H1 (cell line): ENCODE measurements around the gene MYO16. TPM values are rescaled to one million over a fixed set of nuclear protein-coding genes. Genes with fewer than 3 reads are reported as not detected.

ENCODE experiments used
- CTCF ChIA-PET: fragments of 300-600 bp; sonication (Branson Sonifier 250); formaldehyde crosslinking; loops from one replicate; lab custom pipeline; 2021; ENCODE audit not compliant: partially characterized antibody; lab: Charles Lee
- POLR2A ChIA-PET: fragments of 300-600 bp; sonication (Branson Sonifier 250); formaldehyde crosslinking; loops from one replicate; lab custom pipeline; 2021; ENCODE audit warnings: inconsistent platforms; ENCODE audit not compliant: partially characterized antibody; lab: Charles Lee
- DNase-seq, 2 experiments: peaks; one replicate each; pipeline versions ENCODE4 v3.0.0 to v3.0.0-alpha.2; 2010 to 2022; ENCODE audit warnings: low spot score in 2 of 2, low read depth in 1 of 2, mixed read lengths in 1 of 2
- FAIRE-seq: peaks from 2 replicates; lab custom pipeline; 2011; peaks lifted over from hg19 to GRCh38; lab: Jason Lieb, UNC
- H2AFZ ChIP-seq: 2 replicates; pipeline ENCODE4 v1.8.1; 2012; ENCODE audit warnings: low read length, inconsistent platforms
- H2AK5ac ChIP-seq: 2 replicates; pipeline ENCODE4 v1.6.1; 2013; ENCODE audit warnings: low read depth, low read length
- H2BK120ac ChIP-seq: replicated peaks from 2 replicates; pipeline ENCODE3; 2013; ENCODE audit warnings: low read depth, low read length, inconsistent platforms
- H2BK12ac ChIP-seq: 2 replicates; pipeline ENCODE4 v1.6.1; 2013; ENCODE audit warnings: low read depth, low read length
- H2BK15ac ChIP-seq: 2 replicates; pipeline ENCODE4 v1.6.1; 2013; ENCODE audit warnings: low read length
- H2BK20ac ChIP-seq: 2 replicates; pipeline ENCODE4 v1.6.1; 2013; ENCODE audit warnings: low read length
- H2BK5ac ChIP-seq: 2 replicates; pipeline ENCODE4 v1.6.1; 2013; ENCODE audit warnings: low read depth, low read length
- H3K14ac ChIP-seq: 2 replicates; pipeline ENCODE4 v1.6.1; 2013; ENCODE audit warnings: inconsistent platforms; ENCODE audit not compliant: insufficient read length
- H3K18ac ChIP-seq: 2 replicates; pipeline ENCODE4 v1.6.1; 2013; ENCODE audit warnings: low read length; ENCODE audit errors: extremely low read depth
- H3K23ac ChIP-seq: 2 replicates; pipeline ENCODE4 v1.6.1; 2013; ENCODE audit warnings: inconsistent platforms; ENCODE audit not compliant: insufficient read length
- H3K23me2 ChIP-seq: 2 replicates; pipeline ENCODE4 v1.6.1; 2013; ENCODE audit warnings: low read depth, low read length
- H3K27ac ChIP-seq: 2 replicates; pipeline ENCODE4 v1.6.1; 2011; ENCODE audit warnings: low read depth, low read length, inconsistent platforms
- H3K27me3 ChIP-seq, 4 experiments: replicated peaks in 1 of 4; 1 replicate in 1 of 4; 2 replicates in 3 of 4; pipeline versions ENCODE4 v1.6.1 to v1.8.1; 2011 to 2013; ENCODE audit warnings: low read length in 3 of 4, mild to moderate bottlenecking in 3 of 4, inconsistent platforms in 2 of 4, mixed read lengths in 2 of 4, moderate library complexity in 1 of 4; ENCODE audit not compliant: control insufficient read depth in 3 of 4, insufficient read depth in 3 of 4; ENCODE audit errors: extremely low read depth in 1 of 4
- H3K36me3 ChIP-seq, 4 experiments: 2 replicates each; pipeline versions ENCODE4 v1.6.1 to v1.8.1; 2011 to 2013; ENCODE audit warnings: mild to moderate bottlenecking in 4 of 4, low read length in 3 of 4, moderate library complexity in 2 of 4, control low read depth in 1 of 4, inconsistent platforms in 1 of 4; ENCODE audit not compliant: insufficient read depth in 4 of 4, control insufficient read depth in 2 of 4
- H3K4ac ChIP-seq: replicated peaks from 2 replicates; pipeline ENCODE3; 2013; ENCODE audit warnings: low read length, low read depth, mixed read lengths, inconsistent platforms; ENCODE audit not compliant: insufficient read length
- H3K4me1 ChIP-seq, 4 experiments: replicated peaks in 1 of 4; 1 replicate in 1 of 4; 2 replicates in 3 of 4; pipeline versions ENCODE4 v1.6.1 to v1.8.1; 2011 to 2013; ENCODE audit warnings: low read length in 3 of 4, inconsistent platforms in 2 of 4, mixed read lengths in 1 of 4; ENCODE audit not compliant: insufficient read depth in 4 of 4, control insufficient read depth in 3 of 4
- H3K4me2 ChIP-seq, 2 experiments: 2 replicates each; pipeline versions ENCODE4 v1.6.1 to v1.8.1; 2011 to 2013; ENCODE audit warnings: low read depth in 2 of 2, low read length in 2 of 2, control low read depth in 1 of 2, inconsistent platforms in 1 of 2, mild to moderate bottlenecking in 1 of 2; ENCODE audit not compliant: insufficient read depth in 1 of 2
- H3K4me3 ChIP-seq, 4 experiments: fragments of 200-600, 300-600 bp in 1 of 4; sonication (generic), shearing (Covaris generic), sonication (Bioruptor Twin) in 1 of 4; 2 replicates each; pipeline versions ENCODE4 v1.5.1 to v1.8.1; 2011 to 2016; ENCODE audit warnings: low read length in 4 of 4, low read depth in 3 of 4, control low read depth in 2 of 4, inconsistent platforms in 2 of 4, mild to moderate bottlenecking in 2 of 4, mixed read lengths in 1 of 4, moderate library complexity in 1 of 4; ENCODE audit not compliant: insufficient read depth in 2 of 4; ENCODE audit errors: extremely low read depth in 1 of 4
- H3K56ac ChIP-seq: replicated peaks from 2 replicates; pipeline ENCODE3; 2013; ENCODE audit warnings: low read depth, mild to moderate bottlenecking, mixed read lengths, low read length, inconsistent platforms; ENCODE audit not compliant: insufficient read length
- H3K79me1 ChIP-seq: 2 replicates; pipeline ENCODE4 v1.6.1; 2013; ENCODE audit warnings: low read depth, low read length, control low read depth
- H3K79me2 ChIP-seq, 2 experiments: 2 replicates each; pipeline versions ENCODE4 v1.6.1 to v1.8.1; 2012 to 2013; ENCODE audit warnings: low read length in 2 of 2, mild to moderate bottlenecking in 2 of 2, inconsistent platforms in 1 of 2; ENCODE audit not compliant: insufficient read depth in 2 of 2, control insufficient read depth in 1 of 2
- H3K9ac ChIP-seq, 4 experiments: replicated peaks in 1 of 4; 1 replicate in 1 of 4; 2 replicates in 3 of 4; pipeline versions ENCODE4 v1.6.1 to v1.8.1; 2011 to 2013; ENCODE audit warnings: low read depth in 3 of 4, low read length in 3 of 4, control low read depth in 2 of 4, mild to moderate bottlenecking in 2 of 4, moderate library complexity in 2 of 4, inconsistent platforms in 1 of 4; ENCODE audit errors: extremely low read depth in 1 of 4
- H3K9me3 ChIP-seq, 2 experiments: 2 replicates each; pipeline versions ENCODE4 v1.6.1 to v1.8.1; 2012 to 2013; ENCODE audit warnings: mild to moderate bottlenecking in 2 of 2, moderate library complexity in 2 of 2, control low read depth in 1 of 2, inconsistent platforms in 1 of 2, low read depth in 1 of 2, low read length in 1 of 2, mixed read lengths in 1 of 2; ENCODE audit not compliant: insufficient read depth in 2 of 2
- H4K20me1 ChIP-seq, 2 experiments: replicated peaks in 1 of 2; 2 replicates each; pipeline versions ENCODE3 to v1.8.1; 2011 to 2013; ENCODE audit warnings: inconsistent platforms in 2 of 2, low read length in 2 of 2, mild to moderate bottlenecking in 1 of 2; ENCODE audit not compliant: insufficient read depth in 2 of 2, control insufficient read depth in 1 of 2
- H4K5ac ChIP-seq: 2 replicates; pipeline ENCODE4 v1.6.1; 2013; ENCODE audit warnings: low read length, low read depth, mixed read lengths, inconsistent platforms; ENCODE audit not compliant: insufficient read length
- H4K8ac ChIP-seq: 2 replicates; pipeline ENCODE4 v1.8.0; 2013; ENCODE audit warnings: mild to moderate bottlenecking, moderate library complexity, low read length, inconsistent platforms; ENCODE audit not compliant: insufficient read depth; ENCODE audit errors: extremely low read depth
- H4K91ac ChIP-seq: replicated peaks from 2 replicates; pipeline ENCODE3; 2013; ENCODE audit warnings: low read length, mixed read lengths, inconsistent platforms; ENCODE audit not compliant: insufficient read length
- BACH1 ChIP-seq: IDR thresholded peaks from 2 replicates; pipeline ENCODE4 v1.6.1; 2012; ENCODE audit warnings: low read length, improper control_type of control experiment
- CHD1 ChIP-seq: IDR thresholded peaks from 2 replicates; pipeline ENCODE4 v1.6.1; 2012; ENCODE audit warnings: low read depth, low read length, improper control_type of control experiment
- CTBP2 ChIP-seq: IDR thresholded peaks from 2 replicates; pipeline ENCODE4 v1.7.0; 2011; ENCODE audit warnings: borderline replicate concordance, mild to moderate bottlenecking, moderate library complexity, mixed read lengths, low read length; ENCODE audit not compliant: insufficient read depth, insufficient read length
- JUND ChIP-seq: IDR thresholded peaks from 2 replicates; pipeline ENCODE4 v1.6.1; 2011; ENCODE audit warnings: mild to moderate bottlenecking, improper control_type of control experiment, low read length
- RXRA ChIP-seq: IDR thresholded peaks from 2 replicates; pipeline ENCODE4 v1.6.1; 2011; ENCODE audit warnings: low read depth, mild to moderate bottlenecking, low read length, moderate library complexity; ENCODE audit not compliant: insufficient read depth
- SIN3A ChIP-seq, 2 experiments: IDR thresholded peaks in 1 of 2; conservative IDR thresholded peaks in 1 of 2; 2 replicates each; pipeline ENCODE4 v1.6.1; 2011 to 2012; ENCODE audit warnings: low read length in 2 of 2, improper control_type of control experiment in 1 of 2, low read depth in 1 of 2, mild to moderate bottlenecking in 1 of 2
- SIRT6 ChIP-seq: IDR thresholded peaks from one replicate; pipeline ENCODE4 v1.7.1; 2012; ENCODE audit warnings: low read length, inconsistent platforms
- SP2 ChIP-seq: IDR thresholded peaks from 2 replicates; pipeline ENCODE4 v1.6.1; 2012; ENCODE audit warnings: mild to moderate bottlenecking, low read length, inconsistent platforms
- SP4 ChIP-seq: IDR thresholded peaks from 2 replicates; pipeline ENCODE4 v1.6.1; 2012; ENCODE audit warnings: low read length, inconsistent platforms
- SRF ChIP-seq: IDR thresholded peaks from 2 replicates; pipeline ENCODE4 v1.6.1; 2011; ENCODE audit warnings: mild to moderate bottlenecking, low read depth, low read length, moderate library complexity
- SUZ12 ChIP-seq: fragments of 200-600 bp; sonication (generic); IDR thresholded peaks from 2 replicates; pipeline ENCODE4 v1.6.1; 2012; ENCODE audit warnings: mild to moderate bottlenecking, inconsistent platforms, low read length, moderate library complexity, mixed read lengths
- TAF1 ChIP-seq: IDR thresholded peaks from 2 replicates; pipeline ENCODE4 v1.6.1; 2011; ENCODE audit warnings: mild to moderate bottlenecking, low read depth, low read length
- TAF7 ChIP-seq: optimal IDR thresholded peaks from 2 replicates; pipeline ENCODE3; 2011; ENCODE audit warnings: low read depth, mild to moderate bottlenecking, inconsistent platforms, low read length, moderate library complexity, borderline replicate concordance
- TCF12 ChIP-seq: IDR thresholded peaks from 2 replicates; pipeline ENCODE4 v1.6.1; 2011; ENCODE audit warnings: low read depth, mild to moderate bottlenecking, low read length
- WGBS, 2 experiments: shearing (Covaris generic) in 1 of 2; methylation state at CpG; one replicate each; pipeline versions ENCODE4 v1.1.6 to v1.1.7; 2013 to 2015; ENCODE audit warnings: low lambda C conversion rate in 2 of 2, mixed read lengths in 2 of 2, inconsistent platforms in 1 of 2, low coverage in 1 of 2, missing lambda C conversion rate in 1 of 2; ENCODE audit not compliant: insufficient replicate concordance in 2 of 2, insufficient coverage in 1 of 2, insufficient read length in 1 of 2; ENCODE audit errors: extremely low coverage in 1 of 2, missing lambda C conversion rate in 1 of 2; 5-methylcytosine and 5-hydroxymethylcytosine counted together
- polyA plus RNA-seq, 7 experiments: library from polyadenylated mRNA; depleted of rRNA in 3 of 7; stranded (reverse) in 5 of 7; unstranded in 2 of 7; fragments of >200 nt in 5 of 7; fragments of 200-250 nt in 2 of 7; gene quantifications; 1 replicate in 5 of 7; 2 replicates in 1 of 7; 4 replicates in 1 of 7; pipeline versions ENCODE4 v1.2.1 to v1.2.3, GENCODE V29; 2011 to 2013; ENCODE audit warnings: missing spikeins in 2 of 7, mixed read lengths in 2 of 7
- total RNA-seq: library from RNA; stranded (reverse); fragmentation: NEBNext Ultra II Directional; extraction: Animal tissue kit (Norgen Biotek cat#: 25700); gene quantifications from 2 replicates; pipeline ENCODE4 v1.2.1, GENCODE V29; 2021

The MYO16 gene
- total and polyA plus RNA-seq, 2 of the 8 experiments (the other 6 are each of a cell fraction or from before 2014, with no cell fraction given): 0.02 to 0.22 TPM

GRCh38 chr13:108780706-108781105 is 151.3 kb downstream of the MYO16 start:
- no peak for FAIRE-seq
- H2BK120ac ChIP-seq: no peak overlapping the region
- no peak for TF ChIP-seq SIN3A (conservative IDR thresholded peaks at IDR 0.05 in 1 of 2, IDR thresholded peaks at IDR 0.05 in 1 of 2; ENCODE audit: low read depth in 1 of 2, low read length in 2 of 2)
- TF ChIP-seq TAF1: no peak
- no peak for TF ChIP-seq CTBP2
- no peak for TF ChIP-seq TAF7
- no peak for TF ChIP-seq JUND
- TF ChIP-seq SP2: no peak
- TF ChIP-seq SRF: no peak
- TF ChIP-seq SUZ12: no peak
- TF ChIP-seq SP4: no peak
- no peak for TF ChIP-seq RXRA
- no peak for TF ChIP-seq TCF12
- no peak for TF ChIP-seq SIRT6
- TF ChIP-seq BACH1: no peak
- no peak for TF ChIP-seq CHD1

More at GRCh38 chr13:108780706-108781105, 151.3 kb downstream of the MYO16 start:
- no peaks in the 10 kb centered on the region for H3K4me1 ChIP-seq
- ChIA-PET CTCF (interaction anchor here (2.1 kb wide), 1 partner anchor 8 kb away, joined by 8 read pairs; no protein-coding TSS in a partner anchor), POLR2A (no interaction called here)
- H3K23me2 ChIP-seq: no peaks in the 10 kb centered on the region
- H3K4me3 ChIP-seq: no peak overlapping the region
- H3K23ac ChIP-seq: no peak overlapping the region
- no peaks in the 10 kb centered on the region for H3K79me1 ChIP-seq
- no peaks in the 10 kb centered on the region for H3K27me3 ChIP-seq
- no peak for DNase-seq
- no peak overlapping the region for H2BK5ac ChIP-seq
- H3K27ac ChIP-seq: no peak overlapping the region
- H3K18ac ChIP-seq: no peak overlapping the region
- no peak overlapping the region for H4K5ac ChIP-seq
- no peak overlapping the region for H2BK20ac ChIP-seq
- H3K4me2 ChIP-seq: no peak overlapping the region
- no peak overlapping the region for H2BK12ac ChIP-seq
- no peaks in the 10 kb centered on the region for H4K20me1 ChIP-seq
- no peak overlapping the region for H3K14ac ChIP-seq
- H2AFZ ChIP-seq: no peak overlapping the region
- H3K56ac ChIP-seq: no peak overlapping the region
- H4K8ac ChIP-seq: no peak overlapping the region
- WGBS, 2 experiments: 93% methylated on average over 3 of the region's 3 CpGs; no CpG with 5 or more reads in 1 of the 2 experiments
- H4K91ac ChIP-seq: no peak overlapping the region
- H3K4ac ChIP-seq: no peak overlapping the region
- H2AK5ac ChIP-seq: no peak overlapping the region
- H3K79me2 ChIP-seq: no peaks in the 10 kb centered on the region
- no peak overlapping the region for H2BK15ac ChIP-seq
- H3K9ac ChIP-seq: no peak overlapping the region
- no peaks in the 10 kb centered on the region for H3K36me3 ChIP-seq
- peaks cover 7 to 9% of the 10 kb centered on the region in 2 experiments; a peak in 2 of 4 replicates for H3K9me3 ChIP-seq
